G401 (cell line): ENCODE data around the gene STX18. TPM values are rescaled to one million over a fixed set of nuclear protein-coding genes. Genes with fewer than 3 reads are reported as not detected.
A peak's percentile ranks its signal among the peaks of the same experiment; 100 is the strongest.
"Not testable (repeated sequence)": the region's sequence is repeated elsewhere in the genome, so short reads cannot be mapped to it uniquely, and the experiment has no call there.

Experiments
- DNase-seq: peaks from one replicate; pipeline ENCODE4 v3.0.0-alpha.2; 2015; ENCODE audit warnings: low spot score
- in situ Hi-C: cut with HindIII; loops from 2 replicates; pipeline ENCODE4 v1.10.0; 2016; ENCODE audit warnings: low sequenced_read_pairs, mixed read lengths
- total RNA-seq: library from RNA; depleted of rRNA; stranded (reverse); fragments of >200 nt; shearing (Covaris generic); gene quantifications from 2 replicates; pipeline ENCODE4 v1.2.3, GENCODE V29; 2014

Gene STX18
- total RNA-seq, 1 experiment from 2014 or later = 199 TPM

GRCh38 chr4:4519297-4519894, 22.5 kb downstream of the STX18 start:
- peak; percentile 38 for DNase-seq
- in situ Hi-C loops = no loop called here

GRCh38 chr4:4518747-4519146, 23.1 kb downstream of the STX18 start:
- in situ Hi-C loops = no loop called here
- DNase-seq = no peak

GRCh38 chr4:4514786-4515185, 27.1 kb downstream of the STX18 start:
- in situ Hi-C loops = no loop called here

GRCh38 chr4:4512282-4512681, 29.6 kb downstream of the STX18 start:
- in situ Hi-C loops = no loop called here

More at GRCh38 chr4:4514786-4515185, 27.1 kb downstream of the STX18 start:
- no peak for DNase-seq

GRCh38 chr4:4510641-4511040, 31.2 kb downstream of the STX18 start:
- DNase-seq, in situ Hi-C loops: not testable (repeated sequence)

More at GRCh38 chr4:4512282-4512681, 29.6 kb downstream of the STX18 start:
- no peak for DNase-seq

GRCh38 chr4:4509521-4509920, 32.3 kb downstream of the STX18 start:
- no peak for DNase-seq
- in situ Hi-C loops = no loop called here

GRCh38 chr4:4507923-4508322, 33.9 kb downstream of the STX18 start:
- in situ Hi-C loops = no loop called here
- DNase-seq = no peak

GRCh38 chr4:4507403-4507802, 34.4 kb downstream of the STX18 start:
- DNase-seq = no peak
- in situ Hi-C loops = no loop called here

GRCh38 chr4:4506961-4507360, 34.9 kb downstream of the STX18 start:
- DNase-seq = no peak
- in situ Hi-C loops = no loop called here

GRCh38 chr4:4505211-4505610, 36.6 kb downstream of the STX18 start:
- in situ Hi-C loops, DNase-seq: not testable (repeated sequence)

GRCh38 chr4:4504783-4505182, 37.1 kb downstream of the STX18 start:
- no peak for DNase-seq
- in situ Hi-C loops = no loop called here

- no peak for DNase-seq
- in situ Hi-C loops = no loop called here
These were observed 39.0 kb downstream of the STX18 start for GRCh38 chr4:4502694-4503311.

GRCh38 chr4:4501679-4502078, 40.2 kb downstream of the STX18 start:
- no peak for DNase-seq
- in situ Hi-C loops = no loop called here

GRCh38 chr4:4499438-4500123, 42.3 kb downstream of the STX18 start:
- in situ Hi-C loops = no loop called here
- no peak for DNase-seq

- DNase-seq = no peak
- in situ Hi-C loops = no loop called here
These were observed 45.1 kb downstream of the STX18 start for GRCh38 chr4:4496592-4497372.

- no peak for DNase-seq
- in situ Hi-C loops = no loop called here
These were observed 47.0 kb downstream of the STX18 start for GRCh38 chr4:4494882-4495281.

- in situ Hi-C loops = no loop called here
- no peak for DNase-seq
These were observed 49.5 kb downstream of the STX18 start for GRCh38 chr4:4492161-4492847.

GRCh38 chr4:4491396-4491893, 50.4 kb downstream of the STX18 start:
- no peak for DNase-seq
- in situ Hi-C loops = no loop called here

- in situ Hi-C loops = no loop called here
- DNase-seq = no peak
These were observed 51.0 kb downstream of the STX18 start for GRCh38 chr4:4490816-4491215.
